WTC11 (cell line): ENCODE data around the gene PRICKLE3. TPM values are rescaled to one million over a fixed set of nuclear protein-coding genes. Genes with fewer than 3 reads are reported as not detected.

Experiments used
- ATAC-seq: fragments of 200-7000 bp; cut with Tn5 transposase; 2 replicates; pipeline ENCODE4 v1.10.0; 2021; ENCODE audit warnings: mild to moderate bottlenecking, moderate library complexity
- CTCF ChIA-PET: fragments of 300-600 bp; sonication (Branson Sonifier 250); formaldehyde crosslinking; loops from one replicate; lab custom pipeline; 2021; ENCODE audit warnings: antibody characterized with exemption; lab: Charles Lee
- POLR2A ChIA-PET: fragments of 350-600 bp; sonication (Branson Sonifier 250); formaldehyde crosslinking; loops from one replicate; lab custom pipeline; 2021; ENCODE audit warnings: antibody characterized with exemption; lab: Charles Lee
- DNase-seq: peaks from one replicate; pipeline ENCODE4 v3.0.0; 2021; ENCODE audit warnings: low spot score
- H3K27ac Mint-ChIP-seq: 2 replicates; pipeline ENCODE4 v1.8.0; 2021; ENCODE audit warnings: mixed read lengths
- H3K27me3 Mint-ChIP-seq: 2 replicates; pipeline ENCODE4 v1.8.0; 2021; ENCODE audit warnings: low read depth, mild to moderate bottlenecking, moderate library complexity, mixed read lengths
- H3K36me3 Mint-ChIP-seq: 2 replicates; pipeline ENCODE4 v1.8.0; 2021; ENCODE audit warnings: mixed read lengths
- H3K4me1 Mint-ChIP-seq: 2 replicates; pipeline ENCODE4 v1.8.0; 2022; ENCODE audit warnings: mixed read lengths
- H3K4me3 Mint-ChIP-seq: 2 replicates; pipeline ENCODE4 v1.8.0; 2021; ENCODE audit warnings: mild to moderate bottlenecking, moderate library complexity, mixed read lengths
- H3K9me3 Mint-ChIP-seq: 2 replicates; pipeline ENCODE4 v1.8.0; 2021; ENCODE audit warnings: mixed read lengths
- ATF1 ChIP-seq: sonication (generic); formaldehyde crosslinking; IDR thresholded peaks from 2 replicates; pipeline ENCODE4 v1.8.1; 2023; ENCODE audit warnings: mild to moderate bottlenecking, moderate library complexity, missing genetic modification reagents
- ELF4 ChIP-seq: sonication (generic); formaldehyde crosslinking; IDR thresholded peaks from 2 replicates; pipeline ENCODE4 v1.8.1; 2022; ENCODE audit warnings: low read depth, mild to moderate bottlenecking, moderate library complexity, missing genetic modification reagents
- GABPB1 ChIP-seq: sonication (generic); formaldehyde crosslinking; IDR thresholded peaks from 2 replicates; pipeline ENCODE4 v1.8.1; 2023; ENCODE audit warnings: mild to moderate bottlenecking, missing genetic modification reagents
- MXD4 ChIP-seq: fragments of 250-450 bp; sonication (Bioruptor Pico); IDR thresholded peaks from 2 replicates; pipeline ENCODE4 v1.8.0; 2021; ENCODE audit warnings: mild to moderate bottlenecking, moderate library complexity, borderline replicate concordance
- MYBL2 ChIP-seq: sonication (generic); formaldehyde crosslinking; IDR thresholded peaks from 2 replicates; pipeline ENCODE4 v1.8.1; 2023; ENCODE audit warnings: mild to moderate bottlenecking, moderate library complexity, missing genetic modification reagents
- NFYB ChIP-seq: sonication (generic); formaldehyde crosslinking; conservative IDR thresholded peaks from 2 replicates; pipeline ENCODE4 v1.8.0; 2022; ENCODE audit warnings: low read depth, missing genetic modification reagents
- NR3C1 ChIP-seq: sonication (generic); formaldehyde crosslinking; conservative IDR thresholded peaks from 2 replicates; pipeline ENCODE4 v1.8.1; 2023; ENCODE audit warnings: low read depth, mild to moderate bottlenecking, missing genetic modification reagents
- OVOL2 ChIP-seq: fragments of 250-450 bp; sonication (Bioruptor Pico); IDR thresholded peaks from 2 replicates; pipeline ENCODE4 v1.9.0; 2021; ENCODE audit warnings: mild to moderate bottlenecking, borderline replicate concordance
- PRRX2 ChIP-seq: fragments of 250-450 bp; sonication (Bioruptor Pico); IDR thresholded peaks from 2 replicates; pipeline ENCODE4 v1.8.0; 2021; ENCODE audit warnings: mild to moderate bottlenecking
- ZNF232 ChIP-seq: sonication (generic); formaldehyde crosslinking; IDR thresholded peaks from 2 replicates; pipeline ENCODE4 v1.8.0; 2022; ENCODE audit warnings: mild to moderate bottlenecking, missing genetic modification reagents
- ZNF263 ChIP-seq: sonication (generic); formaldehyde crosslinking; IDR thresholded peaks from 2 replicates; pipeline ENCODE4 v1.8.1; 2022; ENCODE audit warnings: low read depth, mild to moderate bottlenecking, moderate library complexity, missing genetic modification reagents
- ZNF317 ChIP-seq: sonication (generic); formaldehyde crosslinking; IDR thresholded peaks from 2 replicates; pipeline ENCODE4 v1.8.1; 2023; ENCODE audit warnings: low read depth, mild to moderate bottlenecking, moderate library complexity, missing genetic modification reagents, borderline replicate concordance
- ZNF396 ChIP-seq: fragments of 250-450 bp; sonication (Bioruptor Pico); IDR thresholded peaks from 2 replicates; pipeline ENCODE4 v1.8.0; 2021; ENCODE audit warnings: mild to moderate bottlenecking, moderate library complexity, borderline replicate concordance
- total RNA-seq: library from RNA; stranded (reverse); gene quantifications from 3 replicates; pipeline ENCODE4 v1.2.3, GENCODE V29; 2021
- TF ChIP-seq, protein P1 (sequence below): sonication (generic); formaldehyde crosslinking; IDR thresholded peaks from 2 replicates; pipeline ENCODE4 v1.8.0; 2022; ENCODE audit warnings: missing genetic modification reagents
- TF ChIP-seq, protein P2 (sequence below): fragments of 250-450 bp; sonication (Bioruptor Pico); IDR thresholded peaks from 2 replicates; pipeline ENCODE4 v1.8.0; 2021; ENCODE audit warnings: mild to moderate bottlenecking
- TF ChIP-seq, protein P3 (sequence below): sonication (generic); formaldehyde crosslinking; IDR thresholded peaks from 2 replicates; pipeline ENCODE4 v1.8.0; 2022; ENCODE audit warnings: mild to moderate bottlenecking, missing genetic modification reagents
- TF ChIP-seq, protein P4 (sequence below): sonication (generic); formaldehyde crosslinking; IDR thresholded peaks from 2 replicates; pipeline ENCODE4 v1.8.1; 2023; ENCODE audit warnings: mild to moderate bottlenecking, missing genetic modification reagents
- TF ChIP-seq, protein P5 (sequence below): sonication (generic); formaldehyde crosslinking; IDR thresholded peaks from 2 replicates; pipeline ENCODE4 v1.8.1; 2022; ENCODE audit warnings: mild to moderate bottlenecking, missing genetic modification reagents, moderate library complexity, borderline replicate concordance
- TF ChIP-seq, protein P6 (sequence below): sonication (generic); formaldehyde crosslinking; IDR thresholded peaks from 2 replicates; pipeline ENCODE4 v1.8.0; 2022; ENCODE audit warnings: mild to moderate bottlenecking, missing genetic modification reagents

Gene PRICKLE3
- total RNA-seq, 1 experiment from 2014 or later, result 14.6 TPM

DNA sequence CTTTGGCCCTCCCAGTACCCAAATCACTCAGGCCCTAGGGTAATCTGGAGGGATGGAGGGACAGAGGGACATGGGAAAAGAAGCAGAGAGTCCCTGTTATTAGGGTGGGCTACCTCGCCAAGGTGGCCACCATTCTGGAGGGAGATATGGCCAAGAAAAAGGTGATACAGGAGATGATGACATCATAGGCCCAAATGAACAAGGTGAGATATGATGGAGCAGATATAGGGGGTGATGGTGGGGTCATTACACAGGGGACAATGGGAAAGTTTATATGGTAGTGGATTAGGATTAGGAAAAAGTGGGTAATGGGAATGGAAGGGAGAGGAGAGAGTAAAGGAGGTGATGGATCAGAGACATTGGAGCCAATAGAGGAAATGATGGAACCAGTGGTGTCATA is 26.7 kb upstream of the PRICKLE3 start (continued):
- TF ChIP-seq, protein P1, sequence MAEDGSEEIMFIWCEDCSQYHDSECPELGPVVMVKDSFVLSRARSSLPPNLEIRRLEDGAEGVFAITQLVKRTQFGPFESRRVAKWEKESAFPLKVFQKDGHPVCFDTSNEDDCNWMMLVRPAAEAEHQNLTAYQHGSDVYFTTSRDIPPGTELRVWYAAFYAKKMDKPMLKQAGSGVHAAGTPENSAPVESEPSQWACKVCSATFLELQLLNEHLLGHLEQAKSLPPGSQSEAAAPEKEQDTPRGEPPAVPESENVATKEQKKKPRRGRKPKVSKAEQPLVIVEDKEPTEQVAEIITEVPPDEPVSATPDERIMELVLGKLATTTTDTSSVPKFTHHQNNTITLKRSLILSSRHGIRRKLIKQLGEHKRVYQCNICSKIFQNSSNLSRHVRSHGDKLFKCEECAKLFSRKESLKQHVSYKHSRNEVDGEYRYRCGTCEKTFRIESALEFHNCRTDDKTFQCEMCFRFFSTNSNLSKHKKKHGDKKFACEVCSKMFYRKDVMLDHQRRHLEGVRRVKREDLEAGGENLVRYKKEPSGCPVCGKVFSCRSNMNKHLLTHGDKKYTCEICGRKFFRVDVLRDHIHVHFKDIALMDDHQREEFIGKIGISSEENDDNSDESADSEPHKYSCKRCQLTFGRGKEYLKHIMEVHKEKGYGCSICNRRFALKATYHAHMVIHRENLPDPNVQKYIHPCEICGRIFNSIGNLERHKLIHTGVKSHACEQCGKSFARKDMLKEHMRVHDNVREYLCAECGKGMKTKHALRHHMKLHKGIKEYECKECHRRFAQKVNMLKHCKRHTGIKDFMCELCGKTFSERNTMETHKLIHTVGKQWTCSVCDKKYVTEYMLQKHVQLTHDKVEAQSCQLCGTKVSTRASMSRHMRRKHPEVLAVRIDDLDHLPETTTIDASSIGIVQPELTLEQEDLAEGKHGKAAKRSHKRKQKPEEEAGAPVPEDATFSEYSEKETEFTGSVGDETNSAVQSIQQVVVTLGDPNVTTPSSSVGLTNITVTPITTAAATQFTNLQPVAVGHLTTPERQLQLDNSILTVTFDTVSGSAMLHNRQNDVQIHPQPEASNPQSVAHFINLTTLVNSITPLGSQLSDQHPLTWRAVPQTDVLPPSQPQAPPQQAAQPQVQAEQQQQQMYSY, result no peak
- TF ChIP-seq, protein P2, sequence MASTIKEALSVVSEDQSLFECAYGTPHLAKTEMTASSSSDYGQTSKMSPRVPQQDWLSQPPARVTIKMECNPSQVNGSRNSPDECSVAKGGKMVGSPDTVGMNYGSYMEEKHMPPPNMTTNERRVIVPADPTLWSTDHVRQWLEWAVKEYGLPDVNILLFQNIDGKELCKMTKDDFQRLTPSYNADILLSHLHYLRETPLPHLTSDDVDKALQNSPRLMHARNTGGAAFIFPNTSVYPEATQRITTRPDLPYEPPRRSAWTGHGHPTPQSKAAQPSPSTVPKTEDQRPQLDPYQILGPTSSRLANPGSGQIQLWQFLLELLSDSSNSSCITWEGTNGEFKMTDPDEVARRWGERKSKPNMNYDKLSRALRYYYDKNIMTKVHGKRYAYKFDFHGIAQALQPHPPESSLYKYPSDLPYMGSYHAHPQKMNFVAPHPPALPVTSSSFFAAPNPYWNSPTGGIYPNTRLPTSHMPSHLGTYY (CRISPR knock-in tag), result no peak
- TF ChIP-seq ZNF263 (CRISPR knock-in tag), result no peak
- TF ChIP-seq ZNF317 (CRISPR knock-in tag), result no peak
- TF ChIP-seq ZNF232 (CRISPR knock-in tag), result no peak
- TF ChIP-seq, protein P3, sequence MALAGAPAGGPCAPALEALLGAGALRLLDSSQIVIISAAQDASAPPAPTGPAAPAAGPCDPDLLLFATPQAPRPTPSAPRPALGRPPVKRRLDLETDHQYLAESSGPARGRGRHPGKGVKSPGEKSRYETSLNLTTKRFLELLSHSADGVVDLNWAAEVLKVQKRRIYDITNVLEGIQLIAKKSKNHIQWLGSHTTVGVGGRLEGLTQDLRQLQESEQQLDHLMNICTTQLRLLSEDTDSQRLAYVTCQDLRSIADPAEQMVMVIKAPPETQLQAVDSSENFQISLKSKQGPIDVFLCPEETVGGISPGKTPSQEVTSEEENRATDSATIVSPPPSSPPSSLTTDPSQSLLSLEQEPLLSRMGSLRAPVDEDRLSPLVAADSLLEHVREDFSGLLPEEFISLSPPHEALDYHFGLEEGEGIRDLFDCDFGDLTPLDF (CRISPR knock-in tag), result no peak
- TF ChIP-seq, protein P4, sequence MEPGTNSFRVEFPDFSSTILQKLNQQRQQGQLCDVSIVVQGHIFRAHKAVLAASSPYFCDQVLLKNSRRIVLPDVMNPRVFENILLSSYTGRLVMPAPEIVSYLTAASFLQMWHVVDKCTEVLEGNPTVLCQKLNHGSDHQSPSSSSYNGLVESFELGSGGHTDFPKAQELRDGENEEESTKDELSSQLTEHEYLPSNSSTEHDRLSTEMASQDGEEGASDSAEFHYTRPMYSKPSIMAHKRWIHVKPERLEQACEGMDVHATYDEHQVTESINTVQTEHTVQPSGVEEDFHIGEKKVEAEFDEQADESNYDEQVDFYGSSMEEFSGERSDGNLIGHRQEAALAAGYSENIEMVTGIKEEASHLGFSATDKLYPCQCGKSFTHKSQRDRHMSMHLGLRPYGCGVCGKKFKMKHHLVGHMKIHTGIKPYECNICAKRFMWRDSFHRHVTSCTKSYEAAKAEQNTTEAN, result no peak
- TF ChIP-seq, protein P5, sequence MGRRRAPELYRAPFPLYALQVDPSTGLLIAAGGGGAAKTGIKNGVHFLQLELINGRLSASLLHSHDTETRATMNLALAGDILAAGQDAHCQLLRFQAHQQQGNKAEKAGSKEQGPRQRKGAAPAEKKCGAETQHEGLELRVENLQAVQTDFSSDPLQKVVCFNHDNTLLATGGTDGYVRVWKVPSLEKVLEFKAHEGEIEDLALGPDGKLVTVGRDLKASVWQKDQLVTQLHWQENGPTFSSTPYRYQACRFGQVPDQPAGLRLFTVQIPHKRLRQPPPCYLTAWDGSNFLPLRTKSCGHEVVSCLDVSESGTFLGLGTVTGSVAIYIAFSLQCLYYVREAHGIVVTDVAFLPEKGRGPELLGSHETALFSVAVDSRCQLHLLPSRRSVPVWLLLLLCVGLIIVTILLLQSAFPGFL (CRISPR knock-in tag), result no peak
- no peak for TF ChIP-seq NR3C1

DNA sequence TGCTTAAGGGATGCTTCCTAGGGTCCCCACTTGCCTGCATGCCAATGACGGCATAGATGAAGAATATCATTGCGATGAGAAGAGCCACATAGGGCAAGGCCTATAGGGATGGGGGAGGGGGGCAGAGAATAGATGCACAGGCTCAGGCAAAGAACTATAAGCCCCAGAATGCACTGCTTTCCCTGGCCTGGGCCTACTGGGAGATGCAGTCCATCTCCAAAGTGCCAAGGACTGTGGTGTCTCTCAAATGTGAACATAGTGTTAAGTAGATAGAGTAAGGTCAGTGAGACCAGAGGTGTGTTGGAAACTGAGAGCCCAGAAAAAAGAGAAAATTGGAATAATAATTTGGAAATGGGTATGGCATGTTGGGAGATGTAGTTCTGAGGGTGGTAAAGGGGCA is 26.0 kb upstream of the PRICKLE3 start:
- POLR2A ChIA-PET, result no interaction called here
- ATAC-seq (no peak), DNase-seq (no peak)
- H3K27me3 Mint-ChIP-seq, result peaks cover 8% of the 10 kb centered on the region
- H3K27ac Mint-ChIP-seq, result no peak overlapping the region
- TF ChIP-seq, protein P2 (CRISPR knock-in tag), result no peak
- TF ChIP-seq ATF1 (no peak), NFYB (no peak), MXD4 (no peak), OVOL2 (CRISPR knock-in tag) (no peak), GABPB1 (CRISPR knock-in tag) (no peak), PRRX2 (no peak), ZNF396 (CRISPR knock-in tag) (no peak), ZNF232 (CRISPR knock-in tag) (no peak), ELF4 (CRISPR knock-in tag) (no peak), MYBL2 (CRISPR knock-in tag) (no peak)
- TF ChIP-seq, protein P6, sequence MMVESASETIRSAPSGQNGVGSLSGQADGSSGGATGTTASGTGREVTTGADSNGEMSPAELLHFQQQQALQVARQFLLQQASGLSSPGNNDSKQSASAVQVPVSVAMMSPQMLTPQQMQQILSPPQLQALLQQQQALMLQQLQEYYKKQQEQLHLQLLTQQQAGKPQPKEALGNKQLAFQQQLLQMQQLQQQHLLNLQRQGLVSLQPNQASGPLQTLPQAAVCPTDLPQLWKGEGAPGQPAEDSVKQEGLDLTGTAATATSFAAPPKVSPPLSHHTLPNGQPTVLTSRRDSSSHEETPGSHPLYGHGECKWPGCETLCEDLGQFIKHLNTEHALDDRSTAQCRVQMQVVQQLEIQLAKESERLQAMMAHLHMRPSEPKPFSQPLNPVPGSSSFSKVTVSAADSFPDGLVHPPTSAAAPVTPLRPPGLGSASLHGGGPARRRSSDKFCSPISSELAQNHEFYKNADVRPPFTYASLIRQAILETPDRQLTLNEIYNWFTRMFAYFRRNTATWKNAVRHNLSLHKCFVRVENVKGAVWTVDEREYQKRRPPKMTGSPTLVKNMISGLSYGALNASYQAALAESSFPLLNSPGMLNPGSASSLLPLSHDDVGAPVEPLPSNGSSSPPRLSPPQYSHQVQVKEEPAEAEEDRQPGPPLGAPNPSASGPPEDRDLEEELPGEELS (CRISPR knock-in tag), result no peak
- peaks cover 4% of the 10 kb centered on the region; the same call in 1 of the 2 replicates for H3K9me3 Mint-ChIP-seq
- H3K4me1 Mint-ChIP-seq, result no peaks in the 10 kb centered on the region
- no peak overlapping the region for H3K4me3 Mint-ChIP-seq
- CTCF ChIA-PET, result no interaction called here
- no peaks in the 10 kb centered on the region for H3K36me3 Mint-ChIP-seq
